ENCODE results near the gene SYNE1. TPM values are rescaled to one million over a fixed set of nuclear protein-coding genes. Genes with fewer than 3 reads are reported as not detected.

Gene SYNE1
- total RNA-seq, 1 experiment from 2014 or later, result 3.0 TPM

GRCh38 chr6:152300517-152300916, 336.6 kb downstream of the SYNE1 start:
- Histone ChIP-seq H3K56ac (ENCODE audit: insufficient read length, low read depth, low read length) (no peak overlapping the region), H3K79me2 (ENCODE audit: insufficient read depth, low read length) (no peaks in the 10 kb centered on the region), H2BK15ac (ENCODE audit: low read depth, low read length) (no peak overlapping the region), H3K4me1 (ENCODE audit: insufficient read depth, low read length) (peaks cover 3% of the 10 kb centered on the region; the same call in 1 of the 2 replicates), H3K4ac (ENCODE audit: low read depth, low read length) (no peak overlapping the region), H4K20me1 (ENCODE audit: control insufficient read depth, insufficient read depth, insufficient read length) (no peaks in the 10 kb centered on the region), H3T11ph (ENCODE audit: low read length) (no peak overlapping the region), H3K14ac (ENCODE audit: insufficient read depth, low read length) (no peak overlapping the region), H3K9ac (ENCODE audit: extremely low read depth, insufficient read length, low read length) (no peak overlapping the region), H4K5ac (ENCODE audit: insufficient read length, low read depth, low read length) (no peak overlapping the region), H3K9me3 (ENCODE audit: control insufficient read depth, low read depth, low read length) (no peaks in the 10 kb centered on the region), H2BK5ac (ENCODE audit: insufficient read length, low read length) (no peak overlapping the region), H2BK120ac (ENCODE audit: low read depth, low read length, poor library complexity, severe bottlenecking) (no peak overlapping the region), H2BK12ac (ENCODE audit: insufficient read length, low read depth, low read length) (no peak overlapping the region), H3K18ac (ENCODE audit: insufficient read length, low read depth, low read length) (no peak overlapping the region), H2AFZ (ENCODE audit: low read length) (no peak overlapping the region), H3K4me2 (ENCODE audit: insufficient read depth, insufficient read length, low read length) (no peak overlapping the region), H3K23me2 (ENCODE audit: insufficient read length, low read depth, low read length, poor library complexity, severe bottlenecking) (no peaks in the 10 kb centered on the region), H4K8ac (replicated peaks; ENCODE audit: insufficient read length, low read depth, low read length) (no peak overlapping the region), H2AK5ac (ENCODE audit: insufficient read length, low read length) (no peak overlapping the region), H3K27ac (ENCODE audit: insufficient read length, low read depth, low read length) (no peak overlapping the region), H2BK20ac (ENCODE audit: low read depth, low read length, poor library complexity, severe bottlenecking) (no peak overlapping the region), H3K23ac (ENCODE audit: insufficient read length, low read depth, low read length) (no peak overlapping the region), H3K79me1 (ENCODE audit: insufficient read depth, low read depth, low read length, poor library complexity, severe bottlenecking) (no peaks in the 10 kb centered on the region), H4K91ac (ENCODE audit: insufficient read length, low read depth, low read length) (no peak overlapping the region), H3K27me3 (ENCODE audit: insufficient read depth, low read length) (no peaks in the 10 kb centered on the region)
- no peak overlapping the region for H3K27ac Mint-ChIP-seq
- no peak for DNase-seq
- no CpG with 5 or more reads among the region's 7 CpGs for WGBS (ENCODE audit: extremely low coverage, insufficient read length, low lambda C conversion rate)
- no peak for TF ChIP-seq CTCF (conservative IDR thresholded peaks at IDR 0.05)
- no peaks in the 10 kb centered on the region for H3K27me3 Mint-ChIP-seq (ENCODE audit: low read depth)
- H3K4me1 Mint-ChIP-seq, result peaks cover 15 to 22% of the 10 kb centered on the region in 2 experiments
- H3K4me3 Mint-ChIP-seq, result no peak overlapping the region; a peak in 1 of 5 replicates
- no peaks in the 10 kb centered on the region for H3K36me3 Mint-ChIP-seq (ENCODE audit: insufficient read depth in 1 of 3, low read depth in 3 of 3)
- no peaks in the 10 kb centered on the region for H3K9me3 Mint-ChIP-seq
